ENCODE data around the gene MACROD1. TPM values are rescaled to one million over a fixed set of nuclear protein-coding genes. Genes with fewer than 3 reads are reported as not detected.

The MACROD1 gene
- total and polyA plus RNA-seq, 12 donors = 5.5 to 62.9 (median 26.8) TPM

DNA sequence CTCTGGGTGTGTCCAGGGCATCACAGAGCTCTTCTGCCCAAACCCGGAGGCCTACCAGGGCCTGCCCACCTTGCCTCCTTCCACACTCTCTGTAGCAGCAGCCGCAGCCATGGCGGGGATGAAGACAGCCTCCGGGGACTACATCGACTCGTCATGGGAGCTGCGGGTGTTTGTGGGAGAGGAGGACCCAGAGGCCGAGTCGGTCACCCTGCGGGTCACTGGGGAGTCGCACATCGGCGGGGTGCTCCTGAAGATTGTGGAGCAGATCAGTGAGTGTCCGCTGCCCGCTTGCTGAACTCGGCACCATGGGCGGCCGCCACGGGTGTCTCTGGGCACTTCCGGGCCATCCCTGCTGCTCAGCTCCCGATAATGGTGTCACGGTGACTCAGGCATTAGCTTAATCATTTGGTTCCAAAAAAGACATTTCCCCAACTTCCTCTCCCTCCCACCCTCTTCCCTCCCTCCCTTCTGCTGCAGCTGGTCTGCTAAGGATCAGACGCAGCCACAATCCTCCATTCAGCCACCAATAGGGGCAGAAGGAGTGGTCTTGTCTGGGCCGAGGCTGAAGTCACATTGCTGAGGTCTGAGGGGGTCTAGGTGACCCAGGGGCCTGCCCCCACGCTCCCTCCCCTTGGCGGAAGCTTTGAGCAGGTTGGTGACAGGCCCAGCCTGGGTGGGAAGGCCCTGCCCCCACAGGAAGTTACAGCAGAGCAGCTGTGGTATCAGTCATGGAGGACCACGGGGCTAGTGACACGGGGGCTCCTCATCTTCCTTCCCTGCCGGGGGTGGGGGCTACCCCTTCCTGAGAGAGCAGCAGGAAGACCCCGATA, 41.6 kb upstream of the MACROD1 start:
- intact Hi-C loops (cut with DNase I) = loop anchor here in 1 of 2 donors (5.0 kb wide), 1 partner anchor 90 kb away; no protein-coding TSS in a partner anchor
- Histone ChIP-seq H3K27me3 (no peaks in the 10 kb centered on the region), H3K9me3 (replicated peaks in 1 of 3) (no peaks in the 10 kb centered on the region), H3K27ac (peak overlapping the region in 4 of 5 donors; percentile 67 to 88 (median 80)), H3K36me3 (replicated peaks in 1 of 2) (peaks cover 0 to 18% of the 10 kb centered on the region in 2 donors), H3K4me3 (peak overlapping the region in 1 of 4 donors; percentile 48), H3K4me1 (replicated peaks in 1 of 2) (peaks cover 8 to 24% of the 10 kb centered on the region in 2 donors)
- peak in 6 of 7 donors; percentile 61 to 81 (median 64) for DNase-seq
- 23 to 47% (median 40%) methylated on average over 8 to 30 of the region's 30 CpGs for WGBS, 4 donors
- peak in 1 of 2 donors; percentile 28 for TF ChIP-seq POLR2A (IDR thresholded peaks at IDR 0.05)
- TF ChIP-seq, protein P1, sequence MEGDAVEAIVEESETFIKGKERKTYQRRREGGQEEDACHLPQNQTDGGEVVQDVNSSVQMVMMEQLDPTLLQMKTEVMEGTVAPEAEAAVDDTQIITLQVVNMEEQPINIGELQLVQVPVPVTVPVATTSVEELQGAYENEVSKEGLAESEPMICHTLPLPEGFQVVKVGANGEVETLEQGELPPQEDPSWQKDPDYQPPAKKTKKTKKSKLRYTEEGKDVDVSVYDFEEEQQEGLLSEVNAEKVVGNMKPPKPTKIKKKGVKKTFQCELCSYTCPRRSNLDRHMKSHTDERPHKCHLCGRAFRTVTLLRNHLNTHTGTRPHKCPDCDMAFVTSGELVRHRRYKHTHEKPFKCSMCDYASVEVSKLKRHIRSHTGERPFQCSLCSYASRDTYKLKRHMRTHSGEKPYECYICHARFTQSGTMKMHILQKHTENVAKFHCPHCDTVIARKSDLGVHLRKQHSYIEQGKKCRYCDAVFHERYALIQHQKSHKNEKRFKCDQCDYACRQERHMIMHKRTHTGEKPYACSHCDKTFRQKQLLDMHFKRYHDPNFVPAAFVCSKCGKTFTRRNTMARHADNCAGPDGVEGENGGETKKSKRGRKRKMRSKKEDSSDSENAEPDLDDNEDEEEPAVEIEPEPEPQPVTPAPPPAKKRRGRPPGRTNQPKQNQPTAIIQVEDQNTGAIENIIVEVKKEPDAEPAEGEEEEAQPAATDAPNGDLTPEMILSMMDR (IDR thresholded peaks at IDR 0.05) = peak in 1 of 6 experiments; percentile 8

DNA sequence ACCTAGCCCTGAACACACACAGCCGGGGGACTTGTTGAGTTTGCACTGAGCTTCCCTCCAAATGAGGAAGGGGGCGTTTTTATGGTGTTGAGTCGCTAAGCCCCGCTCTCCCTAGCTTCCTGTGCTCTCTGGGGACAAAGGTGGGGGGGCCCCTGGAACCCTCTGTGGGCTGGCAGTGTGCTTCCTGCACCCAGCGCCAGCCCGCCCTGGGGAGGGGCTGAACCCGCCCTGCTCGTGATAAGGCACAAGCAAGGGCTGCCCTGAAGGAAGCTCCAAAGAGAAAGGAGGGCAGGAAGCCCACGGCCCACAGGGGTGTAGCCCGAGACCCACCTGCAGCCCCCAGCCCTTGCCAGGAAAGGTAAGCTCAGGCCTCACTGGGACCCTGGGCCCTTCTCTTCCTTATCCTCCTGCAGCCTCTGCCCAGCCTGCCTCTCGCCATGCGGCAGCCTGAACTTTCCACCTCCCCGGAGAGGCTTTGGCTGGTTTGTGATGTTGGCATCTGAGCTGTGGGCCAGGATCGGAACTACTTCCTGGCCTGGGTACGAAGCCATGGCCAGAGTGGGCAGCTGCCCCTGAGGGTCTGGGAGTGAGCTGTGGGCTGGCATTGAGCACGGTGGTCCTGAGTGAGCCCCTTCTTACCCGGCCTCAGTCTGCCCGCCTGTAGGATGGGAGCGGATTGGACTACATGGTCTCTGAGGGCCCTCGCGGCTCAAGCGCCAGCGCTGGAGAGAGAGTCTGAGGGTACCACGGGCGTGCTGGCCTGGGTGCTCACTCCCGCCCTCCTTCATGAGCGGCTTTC, 40.7 kb upstream of the MACROD1 start, which contains the start of gene FERMT3:
Gene FERMT3 (plus strand): TSS at position 265 of the 799 bp plus-strand sequence. CDS start 644 bp downstream, outside the sequence.
- Histone ChIP-seq H3K4me3 (peak within 1 kb of the TSS in 1 of 4 donors; percentile 48), H3K9me3 (replicated peaks in 1 of 3) (no peaks in the 10 kb centered on the region), H3K27ac (peak within 1 kb of the TSS in 4 of 5 donors; percentile 67 to 88 (median 80)), H3K4me1 (replicated peaks in 1 of 2) (peaks cover 8 to 24% of the 10 kb centered on the region in 2 donors), H3K36me3 (replicated peaks in 1 of 2) (peaks cover 0 to 26% of the 10 kb centered on the region in 2 donors), H3K27me3 (no peaks in the 10 kb centered on the region)
- intact Hi-C loops (cut with DNase I) = loop anchor here in 1 of 2 donors (5.0 kb wide), 1 partner anchor 91 kb away; no protein-coding TSS in a partner anchor
- peak in 4 of 7 donors; percentile 59 to 74 (median 67) for DNase-seq
- 63 to 77% (median 68%) methylated on average over 14 to 27 of the region's 27 CpGs for WGBS, 4 donors
- TF ChIP-seq POLR2A (IDR thresholded peaks at IDR 0.05) = peak in 1 of 2 donors; percentile 12
- TF ChIP-seq, protein P1 (IDR thresholded peaks at IDR 0.05) = no peak

DNA sequence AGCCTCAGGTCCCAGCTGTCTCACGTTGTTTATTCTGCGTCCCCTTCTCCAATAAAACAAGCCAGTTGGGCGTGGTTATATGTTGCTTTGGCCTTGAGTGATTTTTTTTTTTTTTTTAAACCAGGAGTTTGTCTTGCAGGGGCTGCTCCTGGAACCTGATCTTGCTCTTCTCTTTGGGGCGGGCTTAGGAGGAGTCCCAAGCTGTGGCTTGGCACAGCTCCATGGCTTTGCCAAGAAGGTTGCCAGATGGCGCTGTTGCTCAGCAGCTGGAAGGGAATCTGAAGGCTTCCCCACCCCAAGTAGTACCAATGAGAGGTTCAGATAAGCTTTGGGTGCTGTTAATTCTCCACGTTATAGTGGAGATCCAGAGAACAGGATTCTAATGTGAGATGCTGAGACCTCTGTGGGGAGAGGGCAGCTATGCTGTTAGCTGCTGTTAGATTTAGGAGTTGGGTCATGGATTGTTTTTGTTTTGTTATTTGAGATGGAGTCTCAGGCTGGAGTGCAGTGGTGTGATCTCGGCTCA, 38.6 kb upstream of the MACROD1 start:
- TF ChIP-seq POLR2A (IDR thresholded peaks at IDR 0.05) = no peak
- TF ChIP-seq, protein P1 (IDR thresholded peaks at IDR 0.05) = peak; percentile 38 to 83 (median 78)
- Histone ChIP-seq H3K9me3 (replicated peaks in 1 of 3) (no peaks in the 10 kb centered on the region), H3K36me3 (replicated peaks in 1 of 2) (peaks cover 0 to 46% of the 10 kb centered on the region in 2 donors), H3K27ac (peak overlapping the region in 3 of 5 donors; percentile 16 to 29 (median 21)), H3K27me3 (no peaks in the 10 kb centered on the region), H3K4me1 (replicated peaks in 1 of 2) (peaks cover 8 to 24% of the 10 kb centered on the region in 2 donors), H3K4me3 (no peak overlapping the region)
- 16 to 27% (median 20%) methylated on average over 6 to 7 of the region's 7 CpGs for whole genome bisulfite sequencing, 4 donors
- intact Hi-C loops (cut with DNase I) = loop anchor here in 1 of 2 donors (2.0 kb wide), 1 partner anchor 96 kb away; the partner anchor contains the start of gene CATSPERZ
- DNase-seq = peak; percentile 89 to 96 (median 93)

All from adrenal gland (tissue), 12 donors.